IMR-90 (cell line): ENCODE measurements around the gene CUX1.

Experiments used
- BHLHE40 ChIP-seq: fragments of 150-350 bp; IDR thresholded peaks from 2 replicates; pipeline ENCODE4 v1.6.1; 2016; ENCODE audit warnings: mild to moderate bottlenecking, low read depth, low read length
- CEBPB ChIP-seq: IDR thresholded peaks from 2 replicates; pipeline ENCODE4 v1.6.1; 2012; ENCODE audit warnings: low read depth, low read length, improper control_type of control experiment
- CHD1 ChIP-seq: IDR thresholded peaks from 2 replicates; pipeline ENCODE4 v1.6.1; 2012; ENCODE audit warnings: low read depth, low read length, improper control_type of control experiment
- FOS ChIP-seq: fragments of 150-350 bp; IDR thresholded peaks from 2 replicates; pipeline ENCODE4 v1.6.1; 2016; ENCODE audit warnings: low read depth, low read length
- MAZ ChIP-seq: IDR thresholded peaks from 2 replicates; pipeline ENCODE4 v1.6.1; 2012; ENCODE audit warnings: low read depth, mild to moderate bottlenecking, low read length, improper control_type of control experiment, moderate library complexity, borderline replicate concordance
- MXI1 ChIP-seq: IDR thresholded peaks from 2 replicates; pipeline ENCODE4 v1.6.1; 2012; ENCODE audit warnings: low read depth, mild to moderate bottlenecking, low read length, moderate library complexity, borderline replicate concordance
- POLR2A ChIP-seq: IDR thresholded peaks from 2 replicates; pipeline ENCODE4 v1.6.1; 2012; ENCODE audit warnings: mild to moderate bottlenecking, low read depth, low read length
- RAD21 ChIP-seq: IDR thresholded peaks from 2 replicates; pipeline ENCODE4 v1.6.1; 2012; ENCODE audit warnings: low read length, improper control_type of control experiment
- RCOR1 ChIP-seq: IDR thresholded peaks from 2 replicates; pipeline ENCODE4 v1.6.1; 2012; ENCODE audit warnings: mild to moderate bottlenecking, low read length, improper control_type of control experiment; ENCODE audit not compliant: insufficient replicate concordance
- RFX5 ChIP-seq: IDR thresholded peaks from 2 replicates; pipeline ENCODE4 v1.8.0; 2012; ENCODE audit warnings: low read depth, mild to moderate bottlenecking, low read length, moderate library complexity
- SMC3 ChIP-seq: fragments of 150-350 bp; IDR thresholded peaks from 2 replicates; pipeline ENCODE4 v1.6.1; 2016; ENCODE audit warnings: low read depth, mild to moderate bottlenecking, antibody characterized with exemption, low read length, moderate library complexity
- TF ChIP-seq, protein P1 (sequence below): conservative IDR thresholded peaks from 2 replicates; pipeline ENCODE4 v1.5.1; 2012; ENCODE audit warnings: mild to moderate bottlenecking, low read depth, low read length, improper control_type of control experiment
- TF ChIP-seq, protein P2 (sequence below): fragments of 150-350 bp; IDR thresholded peaks from 2 replicates; pipeline ENCODE4 v1.6.1; 2017; ENCODE audit warnings: mild to moderate bottlenecking, antibody characterized with exemption, low read length, low read depth
- TF ChIP-seq, protein P3 (sequence below): fragments of 150-350 bp; IDR thresholded peaks from 2 replicates; pipeline ENCODE4 v1.6.1; 2016; ENCODE audit warnings: low read depth, mild to moderate bottlenecking, low read length, moderate library complexity, borderline replicate concordance

DNA sequence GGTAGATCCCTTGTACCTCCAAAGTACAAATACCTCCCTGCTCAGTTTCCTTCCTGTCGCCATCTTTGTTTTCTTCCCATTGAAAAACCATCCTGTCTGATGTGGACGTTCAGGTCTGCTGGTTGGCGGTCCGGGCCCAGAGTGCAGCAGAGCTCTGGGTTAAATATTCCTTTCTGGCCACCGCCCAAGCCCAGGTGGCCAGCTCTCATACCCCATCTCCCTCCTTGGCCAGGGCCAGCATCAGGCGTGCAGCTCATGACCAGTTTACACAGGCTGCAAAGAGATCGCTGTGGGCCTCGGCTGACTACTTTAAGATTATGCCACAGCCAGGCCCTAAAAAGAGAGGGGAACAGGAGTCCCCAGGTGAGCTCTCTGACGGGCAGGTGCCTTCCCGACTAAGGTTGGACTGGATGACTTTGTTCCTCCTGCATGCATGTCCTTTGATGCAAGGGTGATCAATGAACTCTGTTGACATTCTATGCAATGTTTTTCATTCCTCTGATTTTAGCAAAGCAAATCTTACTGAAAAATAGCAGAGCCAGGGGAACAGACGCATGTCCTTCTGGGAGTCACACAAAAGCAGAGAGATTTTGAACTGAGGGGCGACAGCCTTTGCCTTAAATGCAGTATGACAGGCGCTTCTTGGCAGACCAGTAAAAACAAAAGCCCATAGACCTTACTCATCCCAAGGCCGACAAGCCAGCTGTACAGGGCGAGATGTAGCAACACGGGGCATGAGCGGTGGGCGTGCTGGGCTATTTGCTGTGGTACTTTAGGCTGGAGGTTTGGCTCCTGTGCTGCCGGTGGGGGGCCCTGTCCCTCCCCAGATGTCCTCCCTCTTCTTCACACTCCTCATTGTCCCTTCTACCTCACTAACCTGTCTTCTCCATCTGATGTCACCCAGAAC, 435.9 kb downstream of the CUX1 start:
- TF ChIP-seq CHD1 (no peak), RAD21 (no peak), FOS (no peak), POLR2A (no peak), SMC3 (no peak), BHLHE40 (no peak), MAZ (no peak), CEBPB (no peak), RCOR1 (no peak), RFX5 (no peak), MXI1 (no peak)
- TF ChIP-seq, protein P1, sequence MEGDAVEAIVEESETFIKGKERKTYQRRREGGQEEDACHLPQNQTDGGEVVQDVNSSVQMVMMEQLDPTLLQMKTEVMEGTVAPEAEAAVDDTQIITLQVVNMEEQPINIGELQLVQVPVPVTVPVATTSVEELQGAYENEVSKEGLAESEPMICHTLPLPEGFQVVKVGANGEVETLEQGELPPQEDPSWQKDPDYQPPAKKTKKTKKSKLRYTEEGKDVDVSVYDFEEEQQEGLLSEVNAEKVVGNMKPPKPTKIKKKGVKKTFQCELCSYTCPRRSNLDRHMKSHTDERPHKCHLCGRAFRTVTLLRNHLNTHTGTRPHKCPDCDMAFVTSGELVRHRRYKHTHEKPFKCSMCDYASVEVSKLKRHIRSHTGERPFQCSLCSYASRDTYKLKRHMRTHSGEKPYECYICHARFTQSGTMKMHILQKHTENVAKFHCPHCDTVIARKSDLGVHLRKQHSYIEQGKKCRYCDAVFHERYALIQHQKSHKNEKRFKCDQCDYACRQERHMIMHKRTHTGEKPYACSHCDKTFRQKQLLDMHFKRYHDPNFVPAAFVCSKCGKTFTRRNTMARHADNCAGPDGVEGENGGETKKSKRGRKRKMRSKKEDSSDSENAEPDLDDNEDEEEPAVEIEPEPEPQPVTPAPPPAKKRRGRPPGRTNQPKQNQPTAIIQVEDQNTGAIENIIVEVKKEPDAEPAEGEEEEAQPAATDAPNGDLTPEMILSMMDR, result no peak
- TF ChIP-seq, protein P2, sequence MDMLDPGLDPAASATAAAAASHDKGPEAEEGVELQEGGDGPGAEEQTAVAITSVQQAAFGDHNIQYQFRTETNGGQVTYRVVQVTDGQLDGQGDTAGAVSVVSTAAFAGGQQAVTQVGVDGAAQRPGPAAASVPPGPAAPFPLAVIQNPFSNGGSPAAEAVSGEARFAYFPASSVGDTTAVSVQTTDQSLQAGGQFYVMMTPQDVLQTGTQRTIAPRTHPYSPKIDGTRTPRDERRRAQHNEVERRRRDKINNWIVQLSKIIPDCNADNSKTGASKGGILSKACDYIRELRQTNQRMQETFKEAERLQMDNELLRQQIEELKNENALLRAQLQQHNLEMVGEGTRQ, result no peak
- TF ChIP-seq, protein P3, sequence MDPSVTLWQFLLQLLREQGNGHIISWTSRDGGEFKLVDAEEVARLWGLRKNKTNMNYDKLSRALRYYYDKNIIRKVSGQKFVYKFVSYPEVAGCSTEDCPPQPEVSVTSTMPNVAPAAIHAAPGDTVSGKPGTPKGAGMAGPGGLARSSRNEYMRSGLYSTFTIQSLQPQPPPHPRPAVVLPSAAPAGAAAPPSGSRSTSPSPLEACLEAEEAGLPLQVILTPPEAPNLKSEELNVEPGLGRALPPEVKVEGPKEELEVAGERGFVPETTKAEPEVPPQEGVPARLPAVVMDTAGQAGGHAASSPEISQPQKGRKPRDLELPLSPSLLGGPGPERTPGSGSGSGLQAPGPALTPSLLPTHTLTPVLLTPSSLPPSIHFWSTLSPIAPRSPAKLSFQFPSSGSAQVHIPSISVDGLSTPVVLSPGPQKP, result no peak
